Left lung (tissue), 10 donors: ENCODE data around the gene NUDT6. TPM values are rescaled to one million over a fixed set of nuclear protein-coding genes. Genes with fewer than 3 reads are reported as not detected.

Source experiments
- ATAC-seq: fragments of 200-7000 bp; cut with Tn5 transposase; one replicate; pipeline ENCODE4 v1.9.1; 2020; ENCODE audit warnings: moderate library complexity
- DNase-seq, 4 donors: peaks; one replicate each; pipeline ENCODE4 v3.0.0-alpha.2; 2013 to 2020
- H3K27ac ChIP-seq, 2 donors: fragments of 200-600 bp; sonication (generic) in 1 of 2; one replicate each; pipeline versions ENCODE4 v1.5.0 to v1.8.0; 2020 to 2021
- H3K27me3 ChIP-seq, 2 donors: fragments of 200-600 bp; sonication (generic) in 1 of 2; one replicate each; pipeline versions ENCODE4 v1.5.0 to v1.8.0; 2020 to 2021
- H3K36me3 ChIP-seq, 2 donors: fragments of 200-600 bp; sonication (generic) in 1 of 2; one replicate each; pipeline versions ENCODE4 v1.5.0 to v1.8.0; 2020 to 2021
- H3K4me1 ChIP-seq, 2 donors: fragments of 200-600 bp; one replicate each; pipeline ENCODE4 v1.8.0; 2021
- H3K4me3 ChIP-seq, 2 donors: fragments of 200-600 bp; sonication (generic) in 1 of 2; one replicate each; pipeline versions ENCODE4 v1.5.0 to v1.8.0; 2020 to 2021; ENCODE audit warnings: mild to moderate bottlenecking in 1 of 2
- H3K9me3 ChIP-seq, 2 donors: fragments of 200-600 bp; sonication (generic) in 1 of 2; one replicate each; pipeline versions ENCODE4 v1.5.0 to v1.8.0; 2020 to 2021
- intact Hi-C, 2 donors: fragments of 100-400 bp; cut with DNase I; formaldehyde crosslinking; loops; one replicate each; pipeline versions ENCODE4 v1.11.2 to v1.14.2; 2022
- polyA plus RNA-seq, 6 donors: library from polyadenylated mRNA; unstranded; fragments of 120-200 nt; gene quantifications; one replicate each; pipeline ENCODE4 v1.2.1, GENCODE V29; 2013; ENCODE audit not compliant: insufficient read length in 6 of 6
- total RNA-seq, 2 donors: library from RNA; stranded (reverse); fragmentation: NEBNext Ultra II Directional; extraction: Animal tissue kit (Norgen Biotek cat#: 25700); gene quantifications; one replicate each; pipeline ENCODE4 v1.2.1, GENCODE V29; 2021
- TF ChIP-seq, protein P1 (sequence below), 2 donors: fragments of 200-600 bp; sonication (generic) in 1 of 2; IDR thresholded peaks; one replicate each; pipeline versions ENCODE4 v1.5.0 to v1.8.0; 2021; ENCODE audit warnings: antibody characterized with exemption in 2 of 2
- donor health status: DM: no; HTN: yes; CAD: no.
- donor health status: DM: no; HTN: no; CAD: no.

Gene NUDT6
- total and polyA plus RNA-seq, 8 donors, result 5.1 to 19.9 (median 14.7) TPM

DNA sequence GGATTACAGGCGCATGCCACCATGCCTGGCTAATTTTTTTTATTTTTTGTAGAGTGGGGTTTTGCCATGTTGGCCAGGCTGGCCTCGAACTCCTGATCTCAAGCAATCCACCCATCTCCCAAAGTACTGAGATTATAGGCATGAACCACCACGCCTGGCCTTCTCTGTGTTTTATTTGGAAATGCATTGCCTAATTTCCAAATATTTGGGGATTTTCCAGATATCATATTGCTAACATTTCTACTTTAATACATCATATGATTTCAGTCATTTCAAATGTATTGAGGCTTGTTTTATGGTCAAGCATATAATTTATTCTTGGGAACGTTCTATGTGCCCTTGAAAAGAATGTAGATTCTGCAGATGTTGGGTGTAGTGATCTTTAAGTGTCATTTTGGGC, 57.0 kb downstream of the NUDT6 start:
- no peaks in the 10 kb centered on the region for H3K9me3 ChIP-seq
- intact Hi-C loops, result no loop called here
- no peak overlapping the region for H3K27ac ChIP-seq
- no peaks in the 10 kb centered on the region for H3K27me3 ChIP-seq
- H3K36me3 ChIP-seq, result no peaks in the 10 kb centered on the region
- ATAC-seq (no peak), DNase-seq (no peak)
- H3K4me3 ChIP-seq, result no peak overlapping the region
- TF ChIP-seq, protein P1, sequence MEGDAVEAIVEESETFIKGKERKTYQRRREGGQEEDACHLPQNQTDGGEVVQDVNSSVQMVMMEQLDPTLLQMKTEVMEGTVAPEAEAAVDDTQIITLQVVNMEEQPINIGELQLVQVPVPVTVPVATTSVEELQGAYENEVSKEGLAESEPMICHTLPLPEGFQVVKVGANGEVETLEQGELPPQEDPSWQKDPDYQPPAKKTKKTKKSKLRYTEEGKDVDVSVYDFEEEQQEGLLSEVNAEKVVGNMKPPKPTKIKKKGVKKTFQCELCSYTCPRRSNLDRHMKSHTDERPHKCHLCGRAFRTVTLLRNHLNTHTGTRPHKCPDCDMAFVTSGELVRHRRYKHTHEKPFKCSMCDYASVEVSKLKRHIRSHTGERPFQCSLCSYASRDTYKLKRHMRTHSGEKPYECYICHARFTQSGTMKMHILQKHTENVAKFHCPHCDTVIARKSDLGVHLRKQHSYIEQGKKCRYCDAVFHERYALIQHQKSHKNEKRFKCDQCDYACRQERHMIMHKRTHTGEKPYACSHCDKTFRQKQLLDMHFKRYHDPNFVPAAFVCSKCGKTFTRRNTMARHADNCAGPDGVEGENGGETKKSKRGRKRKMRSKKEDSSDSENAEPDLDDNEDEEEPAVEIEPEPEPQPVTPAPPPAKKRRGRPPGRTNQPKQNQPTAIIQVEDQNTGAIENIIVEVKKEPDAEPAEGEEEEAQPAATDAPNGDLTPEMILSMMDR (IDR thresholded peaks at IDR 0.05), result no peak
- no peaks in the 10 kb centered on the region for H3K4me1 ChIP-seq

DNA sequence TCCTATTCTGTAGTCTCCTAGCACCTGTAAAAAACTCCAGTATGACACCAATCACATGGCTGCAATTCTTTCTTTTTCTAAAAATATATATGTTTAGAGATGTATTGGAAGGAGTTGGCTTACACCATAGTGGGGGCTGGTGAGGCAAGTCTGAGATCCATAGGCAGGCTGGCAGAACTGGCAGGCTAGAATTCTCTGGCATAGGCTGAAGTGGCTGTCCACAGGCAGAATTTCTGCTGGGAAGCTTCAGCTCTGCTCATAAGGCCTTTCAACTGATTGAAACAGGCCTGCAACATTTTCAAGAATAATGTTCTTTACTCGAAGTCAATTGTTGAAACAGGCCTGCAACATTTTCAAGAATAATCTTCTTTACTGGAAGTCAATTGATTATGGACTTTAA, 58.8 kb downstream of the NUDT6 start:
- H3K27me3 ChIP-seq, result no peaks in the 10 kb centered on the region
- H3K36me3 ChIP-seq, result no peaks in the 10 kb centered on the region
- ATAC-seq (no peak), DNase-seq (no peak)
- intact Hi-C loops, result no loop called here
- H3K4me1 ChIP-seq, result no peaks in the 10 kb centered on the region
- no peak overlapping the region for H3K4me3 ChIP-seq
- no peaks in the 10 kb centered on the region for H3K9me3 ChIP-seq
- H3K27ac ChIP-seq, result no peak overlapping the region
- TF ChIP-seq, protein P1 (IDR thresholded peaks at IDR 0.05), result no peak

DNA sequence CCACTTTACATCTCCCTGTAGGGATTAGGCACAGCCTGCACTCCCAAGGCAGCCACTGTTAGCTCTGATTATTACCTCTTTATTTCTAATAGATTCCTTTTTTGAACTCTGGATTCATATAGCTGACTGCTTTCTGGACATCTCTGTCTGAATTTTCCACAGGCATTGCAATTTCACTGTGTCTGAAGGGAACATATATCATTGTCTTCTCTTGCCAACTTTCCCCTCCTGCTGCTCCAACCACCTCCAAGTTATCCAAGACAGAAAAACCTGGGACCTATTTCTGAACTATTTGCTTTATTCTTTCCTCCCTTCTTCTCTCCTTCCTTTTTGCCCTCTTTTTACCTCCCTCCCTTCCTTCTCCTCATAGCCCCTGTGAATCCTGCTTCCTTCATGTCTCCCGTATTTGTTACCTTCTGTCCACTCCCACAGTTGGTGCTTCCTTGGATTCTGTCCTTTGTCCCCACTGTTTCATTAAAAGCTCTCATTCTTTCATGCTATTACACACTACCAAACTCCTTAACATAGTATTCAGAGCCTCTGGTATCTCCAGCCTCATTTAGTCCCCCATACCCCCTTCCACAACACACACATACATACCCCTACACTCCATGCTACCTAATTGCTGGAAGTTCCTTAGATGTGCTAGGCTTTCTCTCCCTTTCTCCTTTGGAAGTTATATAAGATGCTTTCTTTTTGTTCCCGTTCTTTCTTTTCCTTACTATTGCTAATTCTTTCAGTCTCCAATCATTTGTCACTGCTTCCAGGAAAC, 61.0 kb downstream of the NUDT6 start:
- ATAC-seq (no peak), DNase-seq (no peak)
- no peaks in the 10 kb centered on the region for H3K27me3 ChIP-seq
- no peak overlapping the region for H3K27ac ChIP-seq
- H3K9me3 ChIP-seq, result no peaks in the 10 kb centered on the region
- no peaks in the 10 kb centered on the region for H3K36me3 ChIP-seq
- no peak overlapping the region for H3K4me3 ChIP-seq
- TF ChIP-seq, protein P1 (IDR thresholded peaks at IDR 0.05), result no peak
- intact Hi-C loops, result no loop called here
- H3K4me1 ChIP-seq, result no peaks in the 10 kb centered on the region

DNA sequence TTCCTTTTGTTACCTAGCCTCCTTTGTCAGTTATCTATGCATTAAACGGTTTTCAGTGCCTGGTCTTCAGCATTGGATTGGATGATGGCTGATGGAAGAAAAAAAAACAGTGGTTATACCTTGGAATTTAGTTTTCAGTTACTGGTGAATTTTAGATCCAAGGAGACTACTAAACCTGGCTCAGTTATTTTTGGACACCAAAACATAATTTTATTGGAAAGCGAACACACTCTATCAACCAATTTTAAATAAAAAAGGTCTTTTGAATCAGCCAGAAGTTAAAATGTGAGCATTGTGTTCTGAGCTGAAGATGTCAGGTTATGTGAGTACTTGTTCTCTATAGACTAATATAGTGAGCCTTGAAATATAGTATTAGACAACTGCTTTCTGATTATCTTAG, 63.7 kb downstream of the NUDT6 start:
- TF ChIP-seq, protein P1 (IDR thresholded peaks at IDR 0.05), result no peak
- Histone ChIP-seq H3K27me3 (no peaks in the 10 kb centered on the region), H3K4me3 (no peak overlapping the region), H3K4me1 (peaks cover 0 to 6% of the 10 kb centered on the region in 2 donors), H3K36me3 (no peaks in the 10 kb centered on the region), H3K27ac (no peak overlapping the region), H3K9me3 (no peaks in the 10 kb centered on the region)
- no peak for ATAC-seq
- DNase-seq, result no peak
- intact Hi-C loops, result no loop called here

DNA sequence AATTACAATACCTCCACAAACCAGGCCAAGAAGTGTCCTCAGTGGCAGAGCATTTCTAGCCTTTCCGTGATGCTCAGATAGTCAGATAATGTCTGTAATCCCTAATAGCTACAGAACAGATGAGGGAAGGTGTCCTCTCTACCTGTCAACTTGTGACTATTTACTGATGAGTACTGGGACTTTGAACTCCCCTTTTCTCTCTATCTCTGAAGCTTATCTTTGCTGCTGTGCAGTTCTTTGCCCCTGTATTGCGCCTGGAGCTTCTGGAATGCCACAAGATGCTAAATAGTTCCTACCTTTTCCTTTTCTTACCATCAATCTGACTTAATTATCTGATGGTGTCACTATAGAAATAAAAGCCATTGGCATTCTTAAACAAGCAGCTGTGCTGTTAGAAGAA, 65.2 kb downstream of the NUDT6 start:
- H3K4me3 ChIP-seq, result no peak overlapping the region
- no peaks in the 10 kb centered on the region for H3K9me3 ChIP-seq
- no peak overlapping the region for H3K27ac ChIP-seq
- TF ChIP-seq, protein P1 (IDR thresholded peaks at IDR 0.05), result no peak
- no peak for DNase-seq
- H3K36me3 ChIP-seq, result no peaks in the 10 kb centered on the region
- ATAC-seq, result no peak
- intact Hi-C loops, result no loop called here
- peaks cover 0 to 6% of the 10 kb centered on the region in 2 donors for H3K4me1 ChIP-seq
- H3K27me3 ChIP-seq, result no peaks in the 10 kb centered on the region
